B cell (primary cell): ENCODE data around the gene PFKFB3. TPM values are rescaled to one million over a fixed set of nuclear protein-coding genes. Genes with fewer than 3 reads are reported as not detected.

Experiments
- ATAC-seq: fragments of 200-7000 bp; cut with Tn5 transposase; one replicate; pipeline ENCODE4 v1.10.0; 2021; ENCODE audit warnings: low read depth, mild to moderate bottlenecking, moderate number of reproducible peaks, moderate library complexity
- CTCF ChIA-PET: fragments of 350-600 bp; sonication (Branson Sonifier 250); formaldehyde crosslinking; loops from one replicate; lab custom pipeline; 2021; ENCODE audit warnings: antibody characterized with exemption, inconsistent platforms; lab: Charles Lee
- POLR2A ChIA-PET: fragments of 350-600 bp; sonication (Branson Sonifier 250); formaldehyde crosslinking; loops from one replicate; lab custom pipeline; 2021; ENCODE audit warnings: antibody characterized with exemption; lab: Charles Lee
- DNase-seq: peaks from one replicate; pipeline ENCODE4 v3.0.0; 2013
- H2AFZ ChIP-seq: 2 replicates; pipeline ENCODE4 v1.6.1; 2012; ENCODE audit warnings: mild to moderate bottlenecking, low read depth, low read length; ENCODE audit not compliant: insufficient read depth, poor library complexity, severe bottlenecking
- H3K27ac ChIP-seq, 2 donors: 1 replicate in 1 of 2; 2 replicates in 1 of 2; pipeline ENCODE4 v1.5.1; 2012 to 2013; ENCODE audit warnings: low read length in 2 of 2, mild to moderate bottlenecking in 2 of 2, moderate library complexity in 1 of 2
- H3K27me3 ChIP-seq, 4 experiments: fragments of 200-600 bp in 1 of 4; sonication (generic) in 1 of 4; replicated peaks in 1 of 4; 1 replicate in 2 of 4; 2 replicates in 2 of 4; pipeline versions ENCODE4 v1.6.1 to v1.7.0; 2013 to 2016; ENCODE audit warnings: low read length in 3 of 4, mild to moderate bottlenecking in 2 of 4, mixed read lengths in 1 of 4, moderate library complexity in 1 of 4; ENCODE audit not compliant: insufficient read depth in 4 of 4, control insufficient read depth in 3 of 4; ENCODE audit errors: control extremely low read depth in 1 of 4
- H3K36me3 ChIP-seq, 2 experiments: replicated peaks in 1 of 2; 1 replicate in 1 of 2; 2 replicates in 1 of 2; pipeline versions ENCODE4 v1.6.1 to v1.7.1; 2013; ENCODE audit warnings: low read length in 1 of 2; ENCODE audit not compliant: insufficient read depth in 2 of 2, control insufficient read depth in 1 of 2; ENCODE audit errors: control extremely low read depth in 1 of 2, extremely low read depth in 1 of 2
- H3K4me1 ChIP-seq, 2 donors: fragments of 200-600 bp in 1 of 2; sonication (generic) in 1 of 2; 1 replicate in 1 of 2; 2 replicates in 1 of 2; pipeline versions ENCODE4 v1.5.1 to v1.6.1; 2013 to 2017; ENCODE audit warnings: low read length in 2 of 2; ENCODE audit not compliant: control insufficient read depth in 2 of 2, insufficient read depth in 2 of 2
- H3K4me2 ChIP-seq: replicated peaks from 2 replicates; pipeline ENCODE3; 2012; ENCODE audit warnings: mild to moderate bottlenecking, low read depth, low read length; ENCODE audit not compliant: poor library complexity, severe bottlenecking
- H3K4me3 ChIP-seq, 5 experiments: fragments of 200-600 bp in 1 of 5; sonication (generic) in 1 of 5; 1 replicate in 3 of 5; 2 replicates in 2 of 5; pipeline versions ENCODE4 v1.5.1 to v1.7.0; 2011 to 2016; ENCODE audit warnings: low read length in 4 of 5, mild to moderate bottlenecking in 4 of 5, low read depth in 2 of 5, control low read depth in 1 of 5, moderate library complexity in 1 of 5; ENCODE audit not compliant: insufficient read depth in 1 of 5; ENCODE audit errors: control extremely low read depth in 1 of 5, extremely low read depth in 1 of 5
- H3K79me2 ChIP-seq: fragments of 200-600 bp; sonication (generic); one replicate; pipeline ENCODE4 v1.6.0; 2016; ENCODE audit warnings: low read length; ENCODE audit not compliant: control insufficient read depth, insufficient read depth
- H3K9ac ChIP-seq: fragments of 200-600 bp; sonication (generic); 2 replicates; pipeline ENCODE4 v1.6.1; 2017; ENCODE audit warnings: mild to moderate bottlenecking, low read length, moderate library complexity
- H3K9me3 ChIP-seq, 3 donors: one replicate each; pipeline versions ENCODE4 v1.6.1 to v1.7.1; 2013; ENCODE audit warnings: low read length in 2 of 3; ENCODE audit not compliant: control insufficient read depth in 2 of 3, insufficient read depth in 1 of 3; ENCODE audit errors: control extremely low read depth in 1 of 3
- H4K20me1 ChIP-seq: 2 replicates; pipeline ENCODE4 v1.6.0; 2012; ENCODE audit warnings: mild to moderate bottlenecking, low read length; ENCODE audit not compliant: insufficient read depth, control insufficient read depth, poor library complexity, severe bottlenecking
- H3K27ac Mint-ChIP-seq: one replicate; pipeline ENCODE4 v1.8.0; 2021; ENCODE audit warnings: mixed read lengths
- H3K27me3 Mint-ChIP-seq: one replicate; pipeline ENCODE4 v1.8.0; 2021; ENCODE audit warnings: mixed read lengths
- H3K4me1 Mint-ChIP-seq: one replicate; pipeline ENCODE4 v1.8.0; 2021; ENCODE audit warnings: mixed read lengths
- H3K4me3 Mint-ChIP-seq: one replicate; pipeline ENCODE4 v1.8.0; 2021; ENCODE audit warnings: mixed read lengths
- H3K9me3 Mint-ChIP-seq: one replicate; pipeline ENCODE4 v1.8.0; 2022; ENCODE audit warnings: mixed read lengths; ENCODE audit not compliant: insufficient read depth
- CTCF ChIP-seq: fragments of 200-600 bp; IDR thresholded peaks from one replicate; pipeline ENCODE4 v1.8.0; 2022; ENCODE audit warnings: antibody characterized with exemption, mild to moderate bottlenecking
- EZH2 ChIP-seq: IDR thresholded peaks from 2 replicates; pipeline ENCODE4 v1.6.1; 2012; ENCODE audit warnings: borderline replicate concordance, low read depth, mild to moderate bottlenecking, moderate library complexity, low read length; ENCODE audit not compliant: insufficient read depth, poor library complexity, severe bottlenecking
- WGBS: methylation state at CpG from one replicate; pipeline ENCODE4 v1.1.5; 2013; ENCODE audit warnings: missing lambda C conversion rate; ENCODE audit not compliant: insufficient coverage; 5-methylcytosine and 5-hydroxymethylcytosine counted together
- intact Hi-C: fragments of 100-400 bp; cut with micrococcal nuclease; formaldehyde crosslinking; loops from one replicate; pipeline ENCODE4 v1.10.0; 2022
- polyA plus RNA-seq: library from polyadenylated mRNA; depleted of rRNA; stranded (reverse); fragments of >200 nt; gene quantifications from 2 replicates; pipeline ENCODE4 v1.2.3, GENCODE V29; 2012
- total RNA-seq, 2 donors: library from RNA; stranded (reverse); fragments of 120-200 nt in 1 of 2; gene quantifications; 1 replicate in 1 of 2; 2 replicates in 1 of 2; pipeline versions ENCODE4 v1.2.3 to v1.2.4, GENCODE V29; 2013 to 2022

Gene PFKFB3
- total and polyA plus RNA-seq, 2 donors (not counting 1 experiment from before 2014, with no cell fraction given): 13.2 to 239 TPM

GRCh38 chr10:6276356-6276755 lies 73.6 kb downstream of the PFKFB3 start:
- Histone ChIP-seq H3K4me2 (no peak overlapping the region), H3K9ac (no peak overlapping the region), H3K27me3 (peaks cover 0 to under 1% (median 0%) of the 10 kb centered on the region in 4 experiments), H3K36me3 (no peaks in the 10 kb centered on the region), H3K4me3 (no peak overlapping the region), H3K4me1 (peaks cover 0 to 13% of the 10 kb centered on the region in 2 donors), H3K79me2 (no peaks in the 10 kb centered on the region), H2AFZ (no peak overlapping the region), H3K9me3 (peaks cover 0 to 6% (median 0%) of the 10 kb centered on the region in 3 donors), H3K27ac (no peak overlapping the region), H4K20me1 (no peaks in the 10 kb centered on the region)
- ChIA-PET POLR2A (no interaction called here), CTCF (interaction anchor here (2.6 kb wide), 1 partner anchor 126 kb away, joined by 13 read pairs; no protein-coding TSS in a partner anchor)
- H3K9me3 Mint-ChIP-seq: no peaks in the 10 kb centered on the region
- DNase-seq: no peak
- no peak overlapping the region for H3K27ac Mint-ChIP-seq
- intact Hi-C loops: loop anchor here (10.0 kb wide), 1 partner anchor 108 kb away; no protein-coding TSS in a partner anchor
- no peaks in the 10 kb centered on the region for H3K27me3 Mint-ChIP-seq
- ATAC-seq: no peak
- TF ChIP-seq CTCF: no peak
- TF ChIP-seq EZH2: no peak
- no CpG with 5 or more reads among the region's 2 CpGs for WGBS
- H3K4me1 Mint-ChIP-seq: peaks cover 17% of the 10 kb centered on the region
- H3K4me3 Mint-ChIP-seq: no peak overlapping the region

GRCh38 chr10:6278519-6279120 lies 75.9 kb downstream of the PFKFB3 start:
- Histone ChIP-seq H3K79me2 (no peaks in the 10 kb centered on the region), H2AFZ (no peak overlapping the region), H3K4me3 (no peak overlapping the region), H3K9me3 (peaks cover 0 to 6% (median 0%) of the 10 kb centered on the region in 3 donors), H3K4me2 (no peak overlapping the region), H4K20me1 (no peaks in the 10 kb centered on the region), H3K27me3 (no peaks in the 10 kb centered on the region), H3K36me3 (no peaks in the 10 kb centered on the region), H3K27ac (no peak overlapping the region), H3K4me1 (peaks cover 0 to 13% of the 10 kb centered on the region in 2 donors), H3K9ac (no peak overlapping the region)
- Mint-ChIP-seq H3K27me3 (no peaks in the 10 kb centered on the region), H3K4me3 (no peak overlapping the region), H3K9me3 (no peaks in the 10 kb centered on the region), H3K27ac (no peak overlapping the region), H3K4me1 (peaks cover 15% of the 10 kb centered on the region)
- CTCF ChIA-PET: no interaction called here
- 100% methylated on average over 2 of the region's 9 CpGs for WGBS
- ATAC-seq (no peak), DNase-seq (no peak)
- intact Hi-C loops: loop anchor here (10.0 kb wide), 1 partner anchor 106 kb away; no protein-coding TSS in a partner anchor
- no peak for TF ChIP-seq EZH2
- TF ChIP-seq CTCF: no peak
- POLR2A ChIA-PET: no interaction called here
